OCI-LY7 (cell line): ENCODE results near the gene PI4K2A. TPM values are rescaled to one million over a fixed set of nuclear protein-coding genes. Genes with fewer than 3 reads are reported as not detected.

Source experiments
- BruUV-seq: library from RNA; stranded (reverse); fragments of 400-500 nt; replicated peaks from 2 replicates; lab custom pipeline; 2021; lab: Mats Ljungman, UMichigan
- CTCF ChIA-PET: fragments of 300-600 bp; sonication (Branson Sonifier 250); formaldehyde crosslinking; loops from one replicate; lab custom pipeline; 2022; ENCODE audit warnings: antibody characterized with exemption; ENCODE audit not compliant: unreplicated experiment; lab: Charles Lee
- POLR2A ChIA-PET: fragments of 300-600 bp; sonication (Branson Sonifier 250); formaldehyde crosslinking; loops from one replicate; lab custom pipeline; 2022; ENCODE audit warnings: antibody characterized with exemption; lab: Charles Lee
- DNase-seq: peaks from one replicate; pipeline ENCODE4 v3.0.0-alpha.2; 2015; ENCODE audit warnings: low spot score
- H2AFZ ChIP-seq: fragments of 200-600 bp; sonication (generic), shearing (Covaris generic); 2 replicates; pipeline ENCODE4 v1.6.1; 2014; ENCODE audit warnings: mild to moderate bottlenecking, antibody characterized with exemption, low read length, moderate library complexity
- H3K27ac ChIP-seq: fragments of 200-600 bp; sonication (generic); 2 replicates; pipeline ENCODE4 v1.5.1; 2014; ENCODE audit warnings: mixed run types, low read depth, mild to moderate bottlenecking, moderate library complexity, low read length, inconsistent platforms; ENCODE audit not compliant: poor library complexity, severe bottlenecking
- H3K36me3 ChIP-seq: fragments of 200-600 bp; sonication (generic); 2 replicates; pipeline ENCODE4 v1.6.1; 2014; ENCODE audit warnings: mild to moderate bottlenecking, antibody characterized with exemption, low read length, moderate library complexity, mixed read lengths; ENCODE audit not compliant: insufficient read depth
- H3K4me1 ChIP-seq: fragments of 200-600 bp; sonication (generic); 2 replicates; pipeline ENCODE4 v1.5.1; 2014; ENCODE audit warnings: mild to moderate bottlenecking, low read length; ENCODE audit not compliant: insufficient read depth, poor library complexity, severe bottlenecking
- H3K4me2 ChIP-seq: fragments of 200-600 bp; sonication (generic); 2 replicates; pipeline ENCODE4 v1.6.1; 2014; ENCODE audit warnings: mild to moderate bottlenecking, low read length
- H3K4me3 ChIP-seq: fragments of 200-600 bp; sonication (generic); 2 replicates; pipeline ENCODE4 v1.5.1; 2014; ENCODE audit warnings: mild to moderate bottlenecking, low read depth, low read length; ENCODE audit not compliant: poor library complexity, severe bottlenecking
- H3K79me2 ChIP-seq: fragments of 200-600 bp; sonication (generic); 2 replicates; pipeline ENCODE4 v1.6.1; 2016; ENCODE audit warnings: low read depth, mild to moderate bottlenecking, low read length, moderate library complexity, mixed read lengths; ENCODE audit not compliant: insufficient read depth
- H3K9me2 ChIP-seq: fragments of 200-600 bp; sonication (generic); 2 replicates; pipeline ENCODE4 v1.6.1; 2016; ENCODE audit warnings: mild to moderate bottlenecking, low read length, mixed read lengths; ENCODE audit not compliant: insufficient read depth
- H3K9me3 ChIP-seq: fragments of 200-600 bp; sonication (generic); 2 replicates; pipeline ENCODE4 v1.6.1; 2014; ENCODE audit warnings: mild to moderate bottlenecking, mixed run types, low read length, mixed read lengths
- H4K20me1 ChIP-seq: fragments of 200-600 bp; sonication (generic); 2 replicates; pipeline ENCODE4 v1.6.1; 2014; ENCODE audit warnings: mild to moderate bottlenecking, antibody characterized with exemption, low read length, moderate library complexity, mixed read lengths; ENCODE audit not compliant: insufficient read depth
- EZH2phosphoT487 ChIP-seq: fragments of 200-600 bp; sonication (generic); IDR thresholded peaks from 2 replicates; pipeline ENCODE4 v1.6.1; 2018; ENCODE audit warnings: low read depth, borderline replicate concordance, mild to moderate bottlenecking, mixed run types, antibody characterized with exemption, low read length, moderate library complexity, mixed read lengths
- intact Hi-C: fragments of 100-400 bp; cut with micrococcal nuclease; formaldehyde crosslinking; loops from one replicate; pipeline ENCODE4 v1.10.0; 2022; ENCODE audit not compliant: unreplicated experiment
- total RNA-seq, 2 experiments: library from RNA; depleted of rRNA in 1 of 2; stranded (reverse); fragments of >200 nt in 1 of 2; shearing (Covaris generic) in 1 of 2; gene quantifications; 2 replicates each; pipeline ENCODE4 v1.2.3, GENCODE V29; 2014 to 2022
- TF ChIP-seq, protein P1 (sequence below): fragments of 200-600 bp; sonication (generic); conservative IDR thresholded peaks from 2 replicates; pipeline ENCODE4 v1.5.1; 2014; ENCODE audit warnings: mild to moderate bottlenecking, antibody characterized with exemption, low read length, moderate library complexity, mixed read lengths

Gene PI4K2A
- total RNA-seq, 2 experiments from 2014 or later: 9.2 to 12.7 TPM

DNA sequence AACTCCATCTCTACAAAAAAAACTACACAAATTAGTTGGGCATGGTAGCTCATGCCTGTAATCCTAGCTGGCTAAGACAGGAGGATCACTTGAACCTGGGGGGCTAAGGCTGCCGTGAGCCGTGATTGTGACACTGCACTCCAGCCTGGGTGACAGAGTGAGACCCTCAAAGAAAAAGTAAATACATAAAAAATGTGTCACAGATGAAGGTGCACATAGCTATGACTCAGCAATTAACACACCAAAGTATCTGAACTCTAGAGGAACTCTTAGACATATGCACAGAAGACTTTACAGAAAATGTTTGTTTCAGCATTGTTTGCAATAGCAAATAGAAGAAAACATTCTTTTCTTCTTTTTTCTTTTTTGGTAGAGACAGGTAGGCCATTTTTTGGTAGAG, 42.7 kb upstream of the PI4K2A start:
- H3K9me3 ChIP-seq: no peaks in the 10 kb centered on the region
- no peak overlapping the region for H3K27ac ChIP-seq
- H3K9me2 ChIP-seq: no peaks in the 10 kb centered on the region
- POLR2A ChIA-PET: no interaction called here
- no peak overlapping the region for H2AFZ ChIP-seq
- no TSS peak for BruUV-seq
- intact Hi-C loops: no loop called here
- no peaks in the 10 kb centered on the region for H3K79me2 ChIP-seq
- CTCF ChIA-PET: no interaction called here
- no peaks in the 10 kb centered on the region for H3K36me3 ChIP-seq
- no peaks in the 10 kb centered on the region for H3K4me1 ChIP-seq
- no peaks in the 10 kb centered on the region for H4K20me1 ChIP-seq
- no peak for DNase-seq
- H3K4me3 ChIP-seq: no peak overlapping the region
- TF ChIP-seq, protein P1, sequence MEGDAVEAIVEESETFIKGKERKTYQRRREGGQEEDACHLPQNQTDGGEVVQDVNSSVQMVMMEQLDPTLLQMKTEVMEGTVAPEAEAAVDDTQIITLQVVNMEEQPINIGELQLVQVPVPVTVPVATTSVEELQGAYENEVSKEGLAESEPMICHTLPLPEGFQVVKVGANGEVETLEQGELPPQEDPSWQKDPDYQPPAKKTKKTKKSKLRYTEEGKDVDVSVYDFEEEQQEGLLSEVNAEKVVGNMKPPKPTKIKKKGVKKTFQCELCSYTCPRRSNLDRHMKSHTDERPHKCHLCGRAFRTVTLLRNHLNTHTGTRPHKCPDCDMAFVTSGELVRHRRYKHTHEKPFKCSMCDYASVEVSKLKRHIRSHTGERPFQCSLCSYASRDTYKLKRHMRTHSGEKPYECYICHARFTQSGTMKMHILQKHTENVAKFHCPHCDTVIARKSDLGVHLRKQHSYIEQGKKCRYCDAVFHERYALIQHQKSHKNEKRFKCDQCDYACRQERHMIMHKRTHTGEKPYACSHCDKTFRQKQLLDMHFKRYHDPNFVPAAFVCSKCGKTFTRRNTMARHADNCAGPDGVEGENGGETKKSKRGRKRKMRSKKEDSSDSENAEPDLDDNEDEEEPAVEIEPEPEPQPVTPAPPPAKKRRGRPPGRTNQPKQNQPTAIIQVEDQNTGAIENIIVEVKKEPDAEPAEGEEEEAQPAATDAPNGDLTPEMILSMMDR: no peak
- no peak for TF ChIP-seq EZH2phosphoT487
- H3K4me2 ChIP-seq: no peak overlapping the region

DNA sequence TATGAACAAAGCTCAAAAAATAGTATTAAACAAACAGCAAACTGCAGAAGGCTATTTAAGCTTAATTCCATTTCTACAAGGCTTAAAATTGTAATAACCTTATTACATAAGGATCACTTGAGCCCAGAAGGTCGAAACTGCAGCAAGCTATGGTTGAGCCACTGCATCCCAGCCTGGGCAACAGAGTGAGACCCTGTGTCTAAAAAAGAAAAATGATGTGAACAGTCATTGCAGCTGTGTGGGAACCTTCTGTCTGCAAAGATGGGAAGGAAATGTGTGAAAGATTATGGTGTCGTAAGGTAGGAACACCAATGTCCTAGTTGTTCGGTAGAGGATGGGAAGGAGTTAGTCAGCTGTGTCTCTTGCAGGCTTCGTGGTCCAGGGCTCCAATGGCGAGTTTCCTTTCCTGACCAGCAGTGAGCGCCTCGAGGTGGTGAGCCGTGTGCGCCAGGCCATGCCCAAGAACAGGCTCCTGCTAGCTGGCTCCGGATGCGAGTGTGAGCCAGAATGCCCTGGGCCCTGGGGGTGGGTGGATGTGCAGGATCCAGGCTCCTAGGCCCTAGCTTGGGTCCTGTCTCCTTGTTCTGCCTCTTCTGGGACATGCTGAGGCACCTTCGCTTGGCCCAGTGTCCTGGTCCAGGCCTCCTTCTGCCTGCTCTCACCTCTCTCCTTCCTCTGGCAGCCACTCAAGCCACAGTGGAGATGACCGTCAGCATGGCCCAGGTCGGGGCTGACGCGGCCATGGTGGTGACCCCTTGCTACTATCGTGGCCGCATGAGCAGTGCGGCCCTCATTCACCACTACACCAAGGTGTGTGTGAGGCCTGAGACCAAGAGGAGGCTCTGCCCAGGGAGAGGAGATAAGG, 41.8 kb upstream of the PI4K2A start:
- POLR2A ChIA-PET: interaction anchor here (0.6 kb wide), 1 partner anchor 20 kb away, joined by 5 read pairs; no protein-coding TSS in a partner anchor
- H4K20me1 ChIP-seq: no peaks in the 10 kb centered on the region
- H3K4me1 ChIP-seq: no peaks in the 10 kb centered on the region
- BruUV-seq: no TSS peak
- no peak for DNase-seq
- H2AFZ ChIP-seq: no peak overlapping the region
- no peaks in the 10 kb centered on the region for H3K79me2 ChIP-seq
- no peak overlapping the region for H3K27ac ChIP-seq
- intact Hi-C loops: no loop called here
- H3K36me3 ChIP-seq: no peaks in the 10 kb centered on the region
- CTCF ChIA-PET: no interaction called here
- H3K4me3 ChIP-seq: no peak overlapping the region
- no peaks in the 10 kb centered on the region for H3K9me3 ChIP-seq
- no peaks in the 10 kb centered on the region for H3K9me2 ChIP-seq
- H3K4me2 ChIP-seq: no peak overlapping the region
- TF ChIP-seq, protein P1: no peak
- no peak for TF ChIP-seq EZH2phosphoT487

DNA sequence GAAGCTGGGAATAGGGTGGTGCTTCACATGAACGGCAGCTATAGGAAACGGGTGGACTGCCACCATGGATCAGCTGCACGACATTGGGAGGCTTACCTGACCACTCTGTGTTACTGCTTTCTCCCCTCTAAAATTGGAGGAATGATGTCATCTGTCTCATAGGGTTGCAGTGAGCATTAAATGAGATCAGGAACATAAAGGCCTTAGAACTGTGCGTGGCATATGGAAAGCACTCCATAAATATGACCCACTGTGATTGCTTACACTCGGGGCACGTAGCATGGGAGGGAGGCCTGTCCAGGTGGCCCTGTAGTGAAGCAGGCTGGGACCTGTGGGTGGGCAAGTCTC, 41.2 kb upstream of the PI4K2A start:
- CTCF ChIA-PET: no interaction called here
- POLR2A ChIA-PET: no interaction called here
- TF ChIP-seq, protein P1: no peak
- no peak for TF ChIP-seq EZH2phosphoT487
- Histone ChIP-seq H2AFZ (no peak overlapping the region), H3K4me3 (no peak overlapping the region), H3K4me2 (no peak overlapping the region), H3K27ac (no peak overlapping the region), H3K9me3 (no peaks in the 10 kb centered on the region), H3K36me3 (no peaks in the 10 kb centered on the region), H3K79me2 (no peaks in the 10 kb centered on the region), H3K9me2 (no peaks in the 10 kb centered on the region), H4K20me1 (no peaks in the 10 kb centered on the region), H3K4me1 (no peaks in the 10 kb centered on the region)
- no peak for DNase-seq
- intact Hi-C loops: no loop called here
- BruUV-seq: no TSS peak
